H1 (cell line): ENCODE data around the gene SKAP1. TPM values are rescaled to one million over a fixed set of nuclear protein-coding genes. Genes with fewer than 3 reads are reported as not detected.

Experiments
- BACH1 ChIP-seq: IDR thresholded peaks from 2 replicates; pipeline ENCODE4 v1.6.1; 2012; ENCODE audit warnings: low read length, improper control_type of control experiment
- CEBPB ChIP-seq: IDR thresholded peaks from 2 replicates; pipeline ENCODE4 v1.6.1; 2012; ENCODE audit warnings: low read depth, low read length
- CHD7 ChIP-seq: fragments of 300-600 bp; sonication (generic); IDR thresholded peaks from 2 replicates; pipeline ENCODE4 v1.7.1; 2012; ENCODE audit warnings: low read length, moderate library complexity, mild to moderate bottlenecking, inconsistent platforms; ENCODE audit not compliant: insufficient replicate concordance
- E2F6 ChIP-seq: IDR thresholded peaks from 2 replicates; pipeline ENCODE4 v1.6.1; 2012; ENCODE audit warnings: inconsistent platforms
- JUND ChIP-seq: IDR thresholded peaks from 2 replicates; pipeline ENCODE4 v1.6.1; 2011; ENCODE audit warnings: mild to moderate bottlenecking, improper control_type of control experiment, low read length
- MAX ChIP-seq: IDR thresholded peaks from 2 replicates; pipeline ENCODE4 v1.6.1; 2012; ENCODE audit warnings: inconsistent platforms
- NANOG ChIP-seq: IDR thresholded peaks from 2 replicates; pipeline ENCODE4 v1.6.1; 2011; ENCODE audit warnings: low read length, low read depth, mild to moderate bottlenecking, inconsistent platforms; ENCODE audit not compliant: insufficient read depth, poor library complexity, severe bottlenecking
- TAF1 ChIP-seq: IDR thresholded peaks from 2 replicates; pipeline ENCODE4 v1.6.1; 2011; ENCODE audit warnings: mild to moderate bottlenecking, low read depth, low read length
- ZNF274 ChIP-seq: IDR thresholded peaks from 2 replicates; pipeline ENCODE4 v1.7.0; 2012; ENCODE audit warnings: low read length, borderline replicate concordance; ENCODE audit errors: extremely low read depth
- polyA plus RNA-seq, 7 experiments: library from polyadenylated mRNA; depleted of rRNA in 3 of 7; stranded (reverse) in 5 of 7; unstranded in 2 of 7; fragments of >200 nt in 5 of 7; fragments of 200-250 nt in 2 of 7; gene quantifications; 1 replicate in 5 of 7; 2 replicates in 1 of 7; 4 replicates in 1 of 7; pipeline versions ENCODE4 v1.2.1 to v1.2.3, GENCODE V29; 2011 to 2013; ENCODE audit warnings: missing spikeins in 2 of 7, mixed read lengths in 2 of 7
- total RNA-seq: library from RNA; stranded (reverse); fragmentation: NEBNext Ultra II Directional; extraction: Animal tissue kit (Norgen Biotek cat#: 25700); gene quantifications from 2 replicates; pipeline ENCODE4 v1.2.1, GENCODE V29; 2021

SKAP1 gene
- total and polyA plus RNA-seq, 2 of the 8 experiments (the other 6 are each of a cell fraction or from before 2014, with no cell fraction given): not detected

- TF ChIP-seq CHD7 (no peak), TAF1 (no peak), NANOG (no peak), E2F6 (no peak), BACH1 (no peak), MAX (no peak), ZNF274 (no peak), CEBPB (no peak), JUND (no peak)
- TF ChIP-seq, all 59 proteins: peak for 0
These were observed 185.2 kb downstream of the SKAP1 start (continued) for GRCh38 chr17:48244814-48245213.
